Mesendoderm (in vitro differentiated cells): Measurements from ENCODE around the gene ZNF581.
A peak's percentile ranks its signal among the peaks of the same experiment; 100 is the strongest.

ENCODE experiments used
- DNase-seq: peaks from one replicate; pipeline ENCODE4 v3.0.0; 2013
- H2AK5ac ChIP-seq: 2 replicates; pipeline ENCODE4 v1.6.1; 2013; ENCODE audit warnings: low read length, inconsistent platforms
- H2BK120ac ChIP-seq: 2 replicates; pipeline ENCODE4 v1.6.1; 2013; ENCODE audit warnings: low read depth, mild to moderate bottlenecking, low read length, moderate library complexity, mixed read lengths
- H2BK15ac ChIP-seq: replicated peaks from 2 replicates; pipeline ENCODE4 v1.6.1; 2013; ENCODE audit warnings: low read depth, mild to moderate bottlenecking, moderate library complexity
- H2BK5ac ChIP-seq: 2 replicates; pipeline ENCODE4 v1.6.1; 2013; ENCODE audit warnings: low read length, inconsistent platforms
- H3K18ac ChIP-seq: 2 replicates; pipeline ENCODE4 v1.6.1; 2013; ENCODE audit warnings: mild to moderate bottlenecking, low read length, mixed read lengths
- H3K23ac ChIP-seq: one replicate; pipeline ENCODE4 v1.6.1; 2013; ENCODE audit warnings: low read length
- H3K27ac ChIP-seq: 2 replicates; pipeline ENCODE4 v1.5.1; 2013; ENCODE audit warnings: low read depth, mild to moderate bottlenecking, inconsistent platforms, low read length, moderate library complexity
- H3K27me3 ChIP-seq: 2 replicates; pipeline ENCODE4 v1.6.1; 2013; ENCODE audit warnings: low read length, control low read depth, mild to moderate bottlenecking, inconsistent platforms; ENCODE audit not compliant: insufficient read depth, poor library complexity
- H3K36me3 ChIP-seq: 2 replicates; pipeline ENCODE4 v1.6.1; 2013; ENCODE audit warnings: low read length, inconsistent platforms; ENCODE audit not compliant: control insufficient read depth, insufficient read depth
- H3K4ac ChIP-seq: one replicate; pipeline ENCODE4 v1.6.1; 2013; ENCODE audit warnings: low read depth, mild to moderate bottlenecking, low read length, moderate library complexity
- H3K4me1 ChIP-seq: 2 replicates; pipeline ENCODE4 v1.6.1; 2013; ENCODE audit warnings: low read depth, low read length, inconsistent platforms; ENCODE audit not compliant: control insufficient read depth
- H3K4me2 ChIP-seq: 2 replicates; pipeline ENCODE4 v1.6.1; 2013; ENCODE audit warnings: low read length
- H3K4me3 ChIP-seq: 2 replicates; pipeline ENCODE4 v1.5.1; 2013; ENCODE audit warnings: mild to moderate bottlenecking, low read length
- H3K56ac ChIP-seq: one replicate; pipeline ENCODE4 v1.6.1; 2013; ENCODE audit warnings: low read length
- H3K79me1 ChIP-seq: 2 replicates; pipeline ENCODE4 v1.6.1; 2013; ENCODE audit warnings: low read length, inconsistent platforms
- H3K79me2 ChIP-seq: 2 replicates; pipeline ENCODE4 v1.6.1; 2013; ENCODE audit warnings: mild to moderate bottlenecking, low read length; ENCODE audit not compliant: control insufficient read depth, insufficient read depth
- H3K9ac ChIP-seq: 2 replicates; pipeline ENCODE4 v1.6.1; 2013; ENCODE audit warnings: low read length, inconsistent platforms
- H4K5ac ChIP-seq: one replicate; pipeline ENCODE4 v1.6.1; 2013; ENCODE audit warnings: low read length
- H4K8ac ChIP-seq: one replicate; pipeline ENCODE4 v1.6.1; 2013; ENCODE audit warnings: low read depth, mild to moderate bottlenecking, control low read depth, low read length, moderate library complexity
- WGBS: extraction: QIAGEN DNeasy Blood & Tissue Kit; methylation state at CpG from one replicate; pipeline ENCODE4 v1.1.7; 2013; ENCODE audit warnings: low lambda C conversion rate, missing lambda C conversion rate; ENCODE audit not compliant: insufficient coverage; ENCODE audit errors: extremely low coverage; 5-methylcytosine and 5-hydroxymethylcytosine counted together

Gene ZNF581

GRCh38 chr19:55669418-55670279 lies 26.2 kb downstream of the ZNF581 start:
- Histone ChIP-seq H3K79me1 (peaks cover 10% of the 10 kb centered on the region), H3K18ac (no peak overlapping the region), H3K23ac (no peak overlapping the region), H4K8ac (no peak overlapping the region), H3K56ac (no peak overlapping the region), H2AK5ac (no peak overlapping the region), H3K4me1 (no peaks in the 10 kb centered on the region), H3K4me3 (no peak overlapping the region), H3K36me3 (peaks cover 21% of the 10 kb centered on the region), H3K27ac (no peak overlapping the region), H3K4ac (no peak overlapping the region), H2BK120ac (no peak overlapping the region), H2BK15ac (no peak overlapping the region), H3K9ac (no peak overlapping the region), H3K4me2 (no peak overlapping the region), H3K27me3 (no peaks in the 10 kb centered on the region), H3K79me2 (peaks cover 52% of the 10 kb centered on the region), H2BK5ac (no peak overlapping the region), H4K5ac (no peak overlapping the region)
- DNase-seq: no peak
- WGBS: no CpG with 5 or more reads among the region's 43 CpGs

DNA sequence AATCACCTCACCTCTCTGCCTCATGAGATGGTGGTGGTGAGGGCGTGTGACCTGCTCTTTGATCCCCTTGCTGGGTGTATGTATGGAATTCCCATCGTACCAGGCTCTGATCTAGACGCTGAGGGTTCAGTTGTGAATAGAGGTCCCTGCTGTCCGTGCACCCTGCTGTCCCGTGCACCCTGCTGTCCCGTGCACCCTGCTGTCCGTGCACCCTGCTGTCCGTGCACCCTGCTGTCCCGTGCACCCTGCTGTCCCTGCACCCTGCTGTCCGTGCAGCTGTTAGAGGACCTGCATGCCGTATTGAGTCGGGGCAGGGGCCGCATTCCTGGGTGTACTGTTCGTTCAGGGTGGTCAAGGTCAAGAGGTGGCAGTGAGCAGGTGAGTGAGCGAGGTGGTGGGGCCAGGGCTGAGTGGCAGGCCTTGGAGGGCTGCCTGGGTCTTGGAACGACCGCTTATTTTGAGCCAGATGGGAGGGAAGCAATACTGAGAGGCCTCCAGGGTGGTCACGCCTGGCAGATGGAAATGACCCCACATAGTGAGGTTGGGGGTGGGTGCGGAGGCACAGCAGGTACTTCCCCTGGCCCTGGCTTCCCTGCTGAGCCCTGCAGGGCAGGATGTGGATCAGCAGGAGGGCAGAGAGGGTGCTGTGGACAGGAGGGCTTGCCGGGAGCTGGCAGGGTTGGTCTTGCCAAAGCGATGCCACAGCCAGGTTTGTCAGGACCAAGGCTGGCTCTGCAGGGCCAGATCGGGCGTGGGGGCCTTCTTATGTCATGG lies 27.0 kb downstream of the ZNF581 start:
- WGBS: no CpG with 5 or more reads among the region's 23 CpGs
- Histone ChIP-seq H3K18ac (no peak overlapping the region), H3K4me2 (no peak overlapping the region), H4K5ac (no peak overlapping the region), H2BK15ac (no peak overlapping the region), H3K9ac (no peak overlapping the region), H3K4ac (no peak overlapping the region), H2BK120ac (no peak overlapping the region), H2AK5ac (no peak overlapping the region), H3K4me1 (no peaks in the 10 kb centered on the region), H3K79me1 (peaks cover 10% of the 10 kb centered on the region), H2BK5ac (no peak overlapping the region), H3K79me2 (peaks cover 51% of the 10 kb centered on the region), H3K23ac (no peak overlapping the region), H3K27ac (no peak overlapping the region), H4K8ac (no peak overlapping the region), H3K56ac (no peak overlapping the region), H3K36me3 (peaks cover 18% of the 10 kb centered on the region), H3K27me3 (no peaks in the 10 kb centered on the region), H3K4me3 (no peak overlapping the region)
- DNase-seq: no peak

DNA sequence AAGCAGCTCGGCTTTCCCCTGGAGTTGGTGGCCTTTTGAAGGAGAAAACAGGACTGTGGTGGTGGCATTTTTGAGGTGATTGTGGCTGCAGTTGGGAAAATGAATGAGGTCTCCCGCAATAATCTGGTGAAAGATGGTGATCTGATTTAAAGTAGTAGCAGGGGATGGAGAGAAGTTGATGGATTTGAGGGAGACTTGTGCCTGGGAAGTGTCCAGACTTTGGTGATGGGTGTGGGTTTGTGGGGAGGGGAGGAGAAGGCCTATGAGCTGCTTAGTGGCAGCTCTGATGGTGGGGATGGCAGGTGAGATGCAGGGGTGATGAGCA lies 27.6 kb downstream of the ZNF581 start:
- H3K79me2 ChIP-seq: peaks cover 54% of the 10 kb centered on the region
- no peak overlapping the region for H3K27ac ChIP-seq
- H3K4me1 ChIP-seq: no peaks in the 10 kb centered on the region

DNA sequence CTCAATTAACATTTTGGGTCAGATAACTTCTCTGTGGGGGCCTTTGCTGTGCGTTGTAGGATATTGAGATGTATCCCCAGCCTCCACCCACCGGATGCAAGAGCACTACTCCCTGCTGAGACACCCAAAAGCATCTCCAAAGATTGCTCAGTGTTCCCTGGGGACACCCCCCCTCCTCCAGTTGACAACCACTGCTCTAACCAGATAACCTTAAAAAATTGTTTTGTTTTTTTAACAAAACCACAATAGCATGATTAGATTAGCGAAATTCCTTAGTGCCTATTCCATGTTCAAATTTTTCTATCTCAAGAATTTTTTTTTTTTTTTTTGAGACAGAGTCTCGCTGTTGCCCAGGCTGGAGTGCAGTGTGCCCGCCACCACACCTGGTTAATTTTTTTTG lies 29.0 kb downstream of the ZNF581 start:
- no peak overlapping the region for H3K4me2 ChIP-seq
- H3K18ac ChIP-seq: no peak overlapping the region
- no peak overlapping the region for H4K5ac ChIP-seq
- H3K4me1 ChIP-seq: peaks cover 2% of the 10 kb centered on the region
- WGBS: no CpG with 5 or more reads among the region's 5 CpGs
- no peak overlapping the region for H3K4me3 ChIP-seq
- H2AK5ac ChIP-seq: no peak overlapping the region
- peaks cover 53% of the 10 kb centered on the region for H3K79me2 ChIP-seq
- H3K36me3 ChIP-seq: peaks cover 9% of the 10 kb centered on the region
- H3K27ac ChIP-seq: no peak overlapping the region
- no peak overlapping the region for H4K8ac ChIP-seq
- H3K4ac ChIP-seq: no peak overlapping the region
- no peak overlapping the region for H3K56ac ChIP-seq
- peaks cover 15% of the 10 kb centered on the region for H3K79me1 ChIP-seq
- no peak overlapping the region for H2BK15ac ChIP-seq
- DNase-seq: no peak
- no peak overlapping the region for H3K23ac ChIP-seq
- no peak overlapping the region for H2BK5ac ChIP-seq
- H2BK120ac ChIP-seq: no peak overlapping the region
- H3K27me3 ChIP-seq: no peaks in the 10 kb centered on the region
- no peak overlapping the region for H3K9ac ChIP-seq

More for the DNA sequence above, 27.6 kb downstream of the ZNF581 start:
- Histone ChIP-seq H3K4me3 (no peak overlapping the region), H3K36me3 (peaks cover 17% of the 10 kb centered on the region), H3K9ac (no peak overlapping the region), H3K56ac (no peak overlapping the region), H3K79me1 (peaks cover 13% of the 10 kb centered on the region), H3K4me2 (no peak overlapping the region), H2AK5ac (no peak overlapping the region), H2BK5ac (no peak overlapping the region), H3K23ac (no peak overlapping the region), H4K5ac (no peak overlapping the region), H4K8ac (no peak overlapping the region), H3K18ac (no peak overlapping the region), H3K27me3 (no peaks in the 10 kb centered on the region), H2BK120ac (no peak overlapping the region), H3K4ac (no peak overlapping the region), H2BK15ac (no peak overlapping the region)
- DNase-seq: no peak
- WGBS: no CpG with 5 or more reads among the region's 2 CpGs

GRCh38 chr19:55673465-55673864 lies 30.0 kb downstream of the ZNF581 start:
- no peak overlapping the region for H3K9ac ChIP-seq
- no peak overlapping the region for H2BK15ac ChIP-seq
- H3K18ac ChIP-seq: no peak overlapping the region
- no peaks in the 10 kb centered on the region for H3K27me3 ChIP-seq
- H2BK120ac ChIP-seq: no peak overlapping the region
- DNase-seq: peak; percentile 45
- no peak overlapping the region for H2AK5ac ChIP-seq
- peaks cover 9% of the 10 kb centered on the region for H3K36me3 ChIP-seq
- no peak overlapping the region for H3K4ac ChIP-seq
- no peak overlapping the region for H3K23ac ChIP-seq
- H2BK5ac ChIP-seq: no peak overlapping the region
- peak overlapping the region; percentile 17 for H3K56ac ChIP-seq
- no peak overlapping the region for H4K8ac ChIP-seq
- H3K4me3 ChIP-seq: no peak overlapping the region
- no peak overlapping the region for H3K27ac ChIP-seq
- WGBS: no CpG with 5 or more reads among the region's 9 CpGs
- no peak overlapping the region for H3K4me2 ChIP-seq
- H4K5ac ChIP-seq: no peak overlapping the region
- peaks cover 2% of the 10 kb centered on the region for H3K4me1 ChIP-seq
- peaks cover 21% of the 10 kb centered on the region for H3K79me1 ChIP-seq
- peaks cover 55% of the 10 kb centered on the region for H3K79me2 ChIP-seq
